Subcutaneous adipose tissue (tissue), 4 donors: ENCODE measurements around the gene SMPD1. TPM values are rescaled to one million over a fixed set of nuclear protein-coding genes. Genes with fewer than 3 reads are reported as not detected.

Experiments
- total RNA-seq, 4 donors: library from RNA; depleted of rRNA; stranded (reverse); fragments of >200 nt; gene quantifications; one replicate each; pipeline ENCODE4 v1.1.0, GENCODE V29; 2016
- TF ChIP-seq, protein P1 (sequence below): fragments of 450-650 bp; IDR thresholded peaks from one replicate; pipeline ENCODE4 v1.5.1; 2016; ENCODE audit warnings: low read depth, mild to moderate bottlenecking, control low read depth, antibody characterized with exemption, moderate library complexity

Gene SMPD1
- total RNA-seq, 4 donors from 2014 or later, result 21.2 to 47.1 (median 25.8) TPM

DNA sequence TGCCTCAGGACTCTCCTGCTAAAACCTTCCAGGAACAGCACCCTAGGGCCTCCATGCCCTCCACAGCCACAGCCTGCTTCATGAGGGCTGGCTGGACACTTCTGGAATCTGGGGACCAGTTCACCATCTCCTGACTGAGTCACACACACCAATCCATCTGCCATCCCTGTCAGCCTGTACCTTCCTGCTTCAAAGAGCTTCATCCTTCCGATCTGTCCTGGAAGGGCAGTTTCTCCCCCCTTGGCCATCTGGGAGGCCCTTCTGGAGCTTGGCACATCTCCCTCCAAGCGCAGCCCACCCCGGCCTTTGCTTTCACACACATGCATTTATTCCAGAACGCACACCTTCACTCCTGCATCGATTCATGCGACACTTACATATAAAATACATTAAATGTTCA lies 15.6 kb downstream of the SMPD1 start:
- TF ChIP-seq, protein P1, sequence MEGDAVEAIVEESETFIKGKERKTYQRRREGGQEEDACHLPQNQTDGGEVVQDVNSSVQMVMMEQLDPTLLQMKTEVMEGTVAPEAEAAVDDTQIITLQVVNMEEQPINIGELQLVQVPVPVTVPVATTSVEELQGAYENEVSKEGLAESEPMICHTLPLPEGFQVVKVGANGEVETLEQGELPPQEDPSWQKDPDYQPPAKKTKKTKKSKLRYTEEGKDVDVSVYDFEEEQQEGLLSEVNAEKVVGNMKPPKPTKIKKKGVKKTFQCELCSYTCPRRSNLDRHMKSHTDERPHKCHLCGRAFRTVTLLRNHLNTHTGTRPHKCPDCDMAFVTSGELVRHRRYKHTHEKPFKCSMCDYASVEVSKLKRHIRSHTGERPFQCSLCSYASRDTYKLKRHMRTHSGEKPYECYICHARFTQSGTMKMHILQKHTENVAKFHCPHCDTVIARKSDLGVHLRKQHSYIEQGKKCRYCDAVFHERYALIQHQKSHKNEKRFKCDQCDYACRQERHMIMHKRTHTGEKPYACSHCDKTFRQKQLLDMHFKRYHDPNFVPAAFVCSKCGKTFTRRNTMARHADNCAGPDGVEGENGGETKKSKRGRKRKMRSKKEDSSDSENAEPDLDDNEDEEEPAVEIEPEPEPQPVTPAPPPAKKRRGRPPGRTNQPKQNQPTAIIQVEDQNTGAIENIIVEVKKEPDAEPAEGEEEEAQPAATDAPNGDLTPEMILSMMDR, result no peak

DNA sequence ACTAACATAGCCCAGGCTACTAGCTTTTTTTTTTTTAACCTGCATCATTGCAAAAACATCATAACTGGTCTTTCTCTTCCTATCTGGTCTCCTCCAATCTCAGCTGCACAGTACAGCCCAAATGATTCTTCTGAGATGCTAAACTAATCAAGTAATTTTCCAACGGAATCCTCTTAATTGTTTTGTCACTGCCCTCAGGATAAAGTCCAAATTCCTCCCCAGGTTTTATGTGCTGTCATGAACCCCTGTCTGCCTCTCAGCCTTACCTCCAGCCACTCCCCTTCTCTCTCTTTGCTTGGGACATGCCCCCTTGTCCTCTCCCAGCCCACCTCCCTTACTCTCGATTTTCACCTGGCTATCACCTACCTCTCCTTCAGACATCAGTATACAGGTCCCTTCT lies 16.1 kb downstream of the SMPD1 start:
- TF ChIP-seq, protein P1, result no peak

DNA sequence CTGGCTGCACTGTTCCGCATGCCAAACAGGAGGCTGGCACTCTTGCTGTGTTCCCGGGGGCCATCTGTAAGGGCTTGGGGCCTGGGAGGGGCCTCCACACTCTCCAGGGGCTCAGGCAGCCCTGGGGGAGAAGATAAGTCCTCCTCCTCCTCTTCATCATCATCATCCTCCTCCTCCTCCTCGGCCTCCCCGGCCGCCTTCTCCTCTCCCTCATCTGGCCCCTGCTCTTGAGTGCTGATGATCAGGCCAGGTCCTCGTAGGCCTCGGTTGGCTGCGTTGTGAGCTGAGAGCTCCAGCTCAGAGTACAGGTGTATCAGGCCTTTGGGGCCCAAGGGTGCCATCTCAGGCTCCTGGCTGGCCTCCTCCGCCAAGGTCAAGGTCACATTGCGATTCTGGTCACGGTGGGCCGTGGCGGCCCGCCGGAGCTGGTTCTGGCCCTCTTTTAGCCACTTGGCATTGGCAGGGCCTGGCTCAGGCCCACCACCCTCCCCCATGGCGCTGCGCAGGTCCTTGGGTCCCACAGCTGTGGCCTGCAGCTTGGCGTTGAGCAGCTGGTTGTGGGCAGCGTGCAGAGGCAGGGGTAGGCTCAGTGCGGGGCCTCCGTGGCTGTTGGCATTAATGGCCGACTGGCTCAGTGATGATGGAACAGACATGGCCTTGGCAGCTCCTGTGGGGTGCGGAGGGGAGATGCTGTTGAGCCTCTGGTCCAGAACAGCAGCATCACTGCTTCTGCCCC lies 20.6 kb downstream of the SMPD1 start:
- TF ChIP-seq, protein P1, result no peak

- TF ChIP-seq, protein P1, result no peak
Measured at GRCh38 chr11:6411594-6412031, 21.3 kb downstream of the SMPD1 start.

DNA sequence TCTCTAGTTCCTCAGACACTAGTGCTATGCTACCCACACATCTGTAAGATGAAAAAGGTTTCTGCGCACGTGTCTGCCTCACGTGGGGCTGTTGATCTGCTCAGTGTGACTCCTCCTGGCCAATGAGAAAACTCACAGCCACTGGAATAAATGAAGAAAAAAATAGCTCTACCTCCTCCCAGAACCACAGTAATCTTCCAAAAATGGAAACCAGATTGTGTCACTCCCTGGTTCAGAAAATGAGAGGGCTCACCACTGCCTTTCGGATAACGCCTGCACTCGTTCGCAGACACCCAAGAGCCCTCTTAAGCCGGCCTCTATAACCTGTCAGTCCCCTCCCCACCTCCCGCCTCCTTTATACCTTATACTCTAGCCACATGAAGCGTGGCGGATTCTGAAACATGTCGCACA lies 23.5 kb downstream of the SMPD1 start:
- TF ChIP-seq, protein P1, result no peak

GRCh38 chr11:6414874-6415328 lies 24.6 kb downstream of the SMPD1 start:
- TF ChIP-seq, protein P1, result no peak

- TF ChIP-seq, protein P1, result no peak
Measured at GRCh38 chr11:6415797-6416196, 25.5 kb downstream of the SMPD1 start.
